Fibroblast of mammary gland (primary cell): Measurements from ENCODE around the gene PSME2.

Experiments
- DNase-seq: peaks from one replicate; pipeline ENCODE4 v3.0.0-alpha.2; 2010; ENCODE audit warnings: low read depth
- H3K4me3 ChIP-seq: 2 replicates; pipeline ENCODE4 v1.5.1; 2011; ENCODE audit warnings: low read depth, mild to moderate bottlenecking, low read length, moderate library complexity; ENCODE audit not compliant: control insufficient read depth
- CTCF ChIP-seq: conservative IDR thresholded peaks from 2 replicates; pipeline ENCODE4 v1.5.1; 2011; ENCODE audit warnings: low read depth, low read length, inconsistent platforms; ENCODE audit not compliant: control insufficient read depth, insufficient read depth

The PSME2 gene

GRCh38 chr14:24139272-24139934 lies 7.0 kb downstream of the PSME2 start:
- no peak for TF ChIP-seq CTCF
- no peak for DNase-seq
- no peak overlapping the region for H3K4me3 ChIP-seq

- TF ChIP-seq CTCF = no peak
- no peak for DNase-seq
- H3K4me3 ChIP-seq = no peak overlapping the region
Measured at GRCh38 chr14:24138396-24139271, 7.8 kb downstream of the PSME2 start.

GRCh38 chr14:24137529-24138395 lies 8.6 kb downstream of the PSME2 start:
- DNase-seq = no peak
- no peak overlapping the region for H3K4me3 ChIP-seq
- no peak for TF ChIP-seq CTCF

GRCh38 chr14:24136684-24137528 lies 9.5 kb downstream of the PSME2 start:
- no peak for TF ChIP-seq CTCF
- DNase-seq = no peak
- peak overlapping the region; percentile 70 for H3K4me3 ChIP-seq

GRCh38 chr14:24135834-24136683 lies 10.4 kb downstream of the PSME2 start, which contains the start of gene PSME1:
TSS of gene PSME1 (plus strand) at chr14:24136194. CDS start at chr14:24136263, 69 bp downstream.
- DNase-seq = peak; percentile 76

More at GRCh38 chr14:24135834-24136683, 10.4 kb downstream of the PSME2 start, which contains the start of gene PSME1:
- no peak for TF ChIP-seq CTCF
- peak within 1 kb of the TSS; percentile 70 for H3K4me3 ChIP-seq
